Endothelial cell (in vitro differentiated cells): ENCODE data around the gene LRRC71. TPM values are rescaled to one million over a fixed set of nuclear protein-coding genes. Genes with fewer than 3 reads are reported as not detected.

Source experiments
- DNase-seq: peaks from one replicate; pipeline ENCODE4 v3.0.0; 2021; ENCODE audit warnings: low spot score
- H3K27ac Mint-ChIP-seq: one replicate; pipeline ENCODE4 v1.8.0; 2021; ENCODE audit warnings: mixed read lengths, inconsistent platforms; ENCODE audit not compliant: unreplicated experiment
- H3K27me3 Mint-ChIP-seq: one replicate; pipeline ENCODE4 v1.8.0; 2021; ENCODE audit warnings: mild to moderate bottlenecking, moderate library complexity, mixed read lengths, inconsistent platforms; ENCODE audit not compliant: unreplicated experiment
- H3K36me3 Mint-ChIP-seq: one replicate; pipeline ENCODE4 v1.8.0; 2021; ENCODE audit warnings: mild to moderate bottlenecking, low read depth, mixed read lengths, inconsistent platforms; ENCODE audit not compliant: unreplicated experiment
- H3K4me1 Mint-ChIP-seq: one replicate; pipeline ENCODE4 v1.8.0; 2021; ENCODE audit warnings: mild to moderate bottlenecking, mixed read lengths, inconsistent platforms; ENCODE audit not compliant: unreplicated experiment
- H3K4me3 Mint-ChIP-seq: one replicate; pipeline ENCODE4 v1.8.0; 2021; ENCODE audit warnings: mild to moderate bottlenecking, mixed read lengths, inconsistent platforms; ENCODE audit not compliant: unreplicated experiment
- H3K9me3 Mint-ChIP-seq: one replicate; pipeline ENCODE4 v1.8.0; 2021; ENCODE audit warnings: mixed read lengths, inconsistent platforms; ENCODE audit not compliant: unreplicated experiment
- CTCF ChIP-seq: fragments of 200-600 bp; sonication (generic); IDR thresholded peaks from one replicate; pipeline ENCODE4 v1.5.0; 2021; ENCODE audit warnings: antibody characterized with exemption; ENCODE audit not compliant: unreplicated experiment
- total RNA-seq: library from RNA; stranded (reverse); fragmentation: NEBNext Ultra II Directional; extraction: Animal tissue kit (Norgen Biotek cat#: 25700); gene quantifications from one replicate; pipeline ENCODE4 v1.2.1, GENCODE V29; 2021; ENCODE audit not compliant: unreplicated experiment

LRRC71 gene
- total RNA-seq, 1 donor from 2014 or later: 0.95 TPM

- peaks cover 69% of the 10 kb centered on the region for H3K36me3 Mint-ChIP-seq
- peaks cover 26% of the 10 kb centered on the region for H3K4me1 Mint-ChIP-seq
- H3K27me3 Mint-ChIP-seq: peaks cover 17% of the 10 kb centered on the region
- H3K27ac Mint-ChIP-seq: no peak overlapping the region
- no peak for TF ChIP-seq CTCF
- no peak overlapping the region for H3K4me3 Mint-ChIP-seq
- no peak for DNase-seq
- H3K9me3 Mint-ChIP-seq: no peaks in the 10 kb centered on the region
Measured at GRCh38 chr1:156941675-156942074, 21.2 kb downstream of the LRRC71 start.

- Mint-ChIP-seq H3K4me1 (peaks cover 26% of the 10 kb centered on the region), H3K27ac (peak overlapping the region; percentile 6), H3K4me3 (peak overlapping the region; percentile 76), H3K9me3 (no peaks in the 10 kb centered on the region), H3K36me3 (peaks cover 74% of the 10 kb centered on the region), H3K27me3 (peaks cover 19% of the 10 kb centered on the region)
- no peak for DNase-seq
- no peak for TF ChIP-seq CTCF
Measured at GRCh38 chr1:156942176-156942575, 21.7 kb downstream of the LRRC71 start.

- DNase-seq: no peak
Measured at GRCh38 chr1:156942576-156942975, 22.1 kb downstream of the LRRC71 start.

GRCh38 chr1:156943756-156944155, 23.3 kb downstream of the LRRC71 start:
- Mint-ChIP-seq H3K4me1 (peaks cover 19% of the 10 kb centered on the region), H3K27ac (peak overlapping the region; percentile 2), H3K4me3 (no peak overlapping the region), H3K9me3 (no peaks in the 10 kb centered on the region), H3K27me3 (peaks cover 18% of the 10 kb centered on the region), H3K36me3 (peaks cover 74% of the 10 kb centered on the region)
- TF ChIP-seq CTCF: no peak
- no peak for DNase-seq

More at GRCh38 chr1:156942576-156942975, 22.1 kb downstream of the LRRC71 start:
- Mint-ChIP-seq H3K9me3 (no peaks in the 10 kb centered on the region), H3K27me3 (peaks cover 19% of the 10 kb centered on the region), H3K36me3 (peaks cover 76% of the 10 kb centered on the region), H3K4me3 (peak overlapping the region; percentile 76), H3K4me1 (peaks cover 26% of the 10 kb centered on the region), H3K27ac (peak overlapping the region; percentile 6)
- TF ChIP-seq CTCF: no peak

- no peak for TF ChIP-seq CTCF
- Mint-ChIP-seq H3K27me3 (peaks cover 16% of the 10 kb centered on the region), H3K4me3 (peak overlapping the region; percentile 73), H3K27ac (peak overlapping the region; percentile 52), H3K4me1 (peaks cover 14% of the 10 kb centered on the region), H3K36me3 (peaks cover 72% of the 10 kb centered on the region), H3K9me3 (no peaks in the 10 kb centered on the region)
- no peak for DNase-seq
Measured at GRCh38 chr1:156944268-156944667, 23.8 kb downstream of the LRRC71 start.
